GM21786 (cell line): Measurements from ENCODE around the gene PREB.

ENCODE experiments used
- ATAC-seq: cut with Tn5 transposase; IDR thresholded peaks from one replicate; pipeline ENCODE4 v1.9.1; 2021; ENCODE audit not compliant: unreplicated experiment

Gene PREB

DNA sequence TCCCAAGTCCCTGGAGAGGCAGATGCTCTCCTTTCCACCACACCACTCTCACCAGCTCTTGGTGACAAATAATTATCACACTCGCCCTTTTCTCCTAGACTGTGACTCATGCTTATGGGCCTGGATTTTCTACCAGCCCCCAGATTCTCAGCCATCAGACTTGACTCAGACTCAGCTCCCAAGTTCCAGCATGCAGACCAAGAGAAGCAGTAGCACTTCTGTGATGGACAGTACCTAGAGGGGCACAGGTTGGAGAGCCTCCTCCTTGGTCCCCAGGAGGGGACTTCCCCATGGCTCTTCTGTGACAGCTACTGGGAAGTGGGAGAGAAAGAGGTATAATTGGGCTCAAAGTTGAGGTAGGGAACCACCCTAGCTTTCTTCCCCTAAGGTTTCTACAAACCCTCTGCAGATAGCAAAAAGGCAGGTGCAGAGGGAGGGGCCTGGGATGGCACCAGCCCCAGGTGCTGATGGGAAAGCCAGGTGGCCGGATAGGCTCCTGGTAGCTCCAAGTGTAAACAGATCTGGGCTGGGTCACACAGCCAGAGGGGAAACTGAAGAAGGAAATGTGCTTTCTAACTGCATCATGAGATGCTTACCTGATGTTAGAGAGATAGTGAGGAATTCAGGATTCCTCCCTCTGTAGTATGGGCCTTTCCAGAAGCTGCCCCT lies 18.5 kb upstream of the PREB start:
- no peak for ATAC-seq

DNA sequence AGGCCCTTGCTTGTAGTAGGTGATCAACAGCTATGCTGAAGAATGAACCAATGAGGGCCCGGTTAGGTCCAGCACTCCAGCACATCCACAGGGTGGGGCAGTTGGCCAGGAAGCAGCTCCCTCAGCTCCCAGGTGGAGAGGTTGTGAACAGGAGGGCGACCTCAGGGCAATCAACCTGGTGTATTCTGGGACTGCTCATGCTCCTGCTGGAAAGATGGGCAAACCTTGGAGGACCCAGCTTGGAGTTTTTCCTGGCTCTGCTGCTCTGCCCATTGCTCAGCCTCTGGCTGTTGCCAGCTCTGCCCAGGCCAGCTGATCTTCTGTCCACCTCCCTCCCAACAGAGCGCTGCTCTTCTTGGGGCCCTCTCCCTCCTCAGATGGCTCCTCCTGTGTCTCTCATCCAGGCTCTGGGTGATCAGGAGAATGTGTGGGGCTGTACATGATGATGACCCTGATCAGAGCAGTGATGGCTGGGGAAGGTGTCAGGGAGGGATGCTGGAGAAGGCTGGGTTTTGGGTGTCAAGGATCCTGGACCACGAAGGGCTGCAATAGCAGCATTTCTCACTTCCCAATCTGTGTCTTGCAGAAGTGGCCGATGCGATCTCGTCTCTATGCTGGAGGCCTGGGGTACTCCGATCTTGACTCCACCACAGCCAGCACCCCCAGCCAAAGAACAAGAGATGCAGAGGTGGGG lies 17.8 kb upstream of the PREB start:
- ATAC-seq: no peak

DNA sequence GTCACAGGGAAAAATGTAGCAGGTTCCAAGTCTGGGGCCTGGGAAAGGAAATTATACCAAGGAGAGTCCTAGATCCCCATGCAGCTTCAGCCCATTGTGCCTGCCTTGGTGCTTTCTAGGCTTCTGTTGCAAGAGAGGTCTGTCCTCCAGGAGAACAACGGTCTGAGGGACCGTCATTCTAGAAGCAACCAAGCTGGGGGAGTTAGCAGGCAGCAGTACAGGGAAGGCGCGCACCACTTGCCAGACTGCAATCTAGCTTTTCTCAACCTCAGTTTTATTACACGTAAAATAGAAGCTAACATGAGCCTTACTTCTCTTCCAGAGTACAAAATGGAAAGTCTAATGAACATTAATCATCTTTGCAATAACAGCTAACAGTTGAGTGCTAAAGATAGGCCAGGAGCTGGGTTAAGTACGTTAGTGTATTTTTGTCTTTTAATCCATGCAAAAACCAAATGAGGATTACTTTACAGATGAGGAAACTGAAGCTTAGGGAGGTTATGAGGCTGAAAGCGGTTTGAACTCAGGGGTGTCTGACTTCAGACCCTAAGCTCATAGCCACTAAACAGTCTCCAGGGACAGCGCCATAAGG lies 16.3 kb upstream of the PREB start:
- ATAC-seq: no peak

DNA sequence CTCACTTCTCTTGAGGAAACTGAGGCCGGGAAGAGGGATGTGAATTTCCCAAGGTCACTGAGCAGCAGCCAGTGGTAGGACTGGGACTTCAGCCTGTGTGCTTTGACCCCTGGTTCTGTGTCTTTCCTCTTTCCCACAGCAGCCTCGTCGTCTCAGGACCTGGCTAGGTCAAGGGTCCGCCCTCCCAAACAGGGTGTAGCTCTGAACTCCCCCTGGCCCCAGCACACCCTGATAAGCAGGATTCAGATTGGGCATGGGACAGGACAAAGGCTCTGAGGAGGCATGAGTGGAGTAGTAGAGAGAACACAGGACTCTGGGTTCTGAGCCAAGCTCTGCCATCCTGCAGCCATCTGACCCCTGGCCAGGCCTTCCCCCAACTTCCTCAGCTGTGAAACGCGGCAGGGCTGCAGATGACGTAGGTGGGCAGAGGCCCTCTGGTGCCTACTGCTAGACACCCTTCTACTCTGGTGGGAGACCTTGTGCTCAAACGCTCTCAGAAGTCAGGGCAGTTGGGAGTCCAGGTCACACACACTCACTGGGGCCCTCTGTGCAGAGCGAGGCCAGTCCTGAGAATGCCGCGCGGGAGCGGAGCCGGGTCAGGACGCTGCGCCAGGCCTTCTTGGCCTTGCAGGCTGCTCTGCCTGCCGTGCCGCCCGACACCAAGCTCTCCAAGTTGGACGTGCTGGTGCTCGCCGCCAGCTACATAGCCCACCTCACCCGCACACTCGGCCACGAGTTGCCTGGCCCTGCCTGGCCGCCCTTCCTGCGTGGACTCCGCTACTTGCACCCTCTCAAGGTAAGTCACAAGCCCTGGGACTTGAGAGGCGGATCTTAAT lies 15.4 kb upstream of the PREB start:
- no peak for ATAC-seq

DNA sequence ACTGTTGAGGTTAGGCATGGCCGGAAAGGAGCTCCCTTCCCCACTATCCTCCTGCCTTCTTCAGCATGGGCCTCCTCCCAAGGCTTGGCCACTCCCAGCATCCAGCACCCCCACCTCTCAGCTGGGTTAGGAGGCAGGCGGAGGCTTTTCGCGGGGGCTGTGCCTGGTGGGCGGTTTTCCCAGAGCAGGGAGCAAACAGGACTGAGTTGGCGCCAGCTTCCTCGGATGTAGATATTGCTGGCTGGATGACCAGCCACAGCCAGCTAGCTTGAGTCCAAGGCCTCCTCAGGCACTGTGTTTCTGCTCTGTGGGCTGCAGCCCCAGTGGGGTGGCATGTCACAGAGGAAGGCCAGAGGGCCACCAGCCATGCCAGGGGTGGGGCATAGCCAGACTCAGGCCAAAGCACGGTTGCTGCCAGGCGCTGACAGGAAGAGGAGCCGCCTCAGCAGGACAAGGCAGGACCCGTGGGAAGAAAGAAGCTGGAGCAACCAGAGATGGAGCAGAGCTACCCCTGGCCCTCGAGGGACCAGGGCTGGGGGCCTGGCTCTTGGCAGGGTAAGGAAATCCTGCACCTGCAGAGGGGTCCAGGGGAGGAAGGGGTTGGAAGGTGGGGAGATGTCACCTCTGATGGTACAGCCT lies 14.5 kb upstream of the PREB start, which contains the start of gene TCF23:
Gene TCF23 (plus strand): TSS at position 204 of the 639 bp plus-strand sequence. CDS start 130 bp downstream, at position 334.
- no peak for ATAC-seq

DNA sequence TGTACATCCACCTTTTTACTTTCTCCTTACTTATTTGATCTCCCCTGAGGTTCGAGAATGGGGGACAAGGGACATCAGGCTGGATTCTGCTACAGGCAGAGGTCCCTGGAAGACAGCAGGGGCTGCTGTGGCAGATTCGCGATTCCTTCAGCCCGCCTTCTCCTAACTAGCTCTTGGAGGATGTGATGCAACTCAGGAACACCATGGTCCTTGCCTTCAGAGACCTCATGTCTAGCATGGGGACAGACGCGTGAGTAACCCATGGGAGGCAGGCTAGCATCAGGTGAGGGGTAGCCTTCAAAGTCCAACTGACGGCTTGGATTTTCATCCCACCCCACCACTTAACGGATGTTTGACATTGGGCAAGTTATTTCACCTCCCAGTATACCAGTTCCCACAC lies 13.5 kb upstream of the PREB start:
- no peak for ATAC-seq

DNA sequence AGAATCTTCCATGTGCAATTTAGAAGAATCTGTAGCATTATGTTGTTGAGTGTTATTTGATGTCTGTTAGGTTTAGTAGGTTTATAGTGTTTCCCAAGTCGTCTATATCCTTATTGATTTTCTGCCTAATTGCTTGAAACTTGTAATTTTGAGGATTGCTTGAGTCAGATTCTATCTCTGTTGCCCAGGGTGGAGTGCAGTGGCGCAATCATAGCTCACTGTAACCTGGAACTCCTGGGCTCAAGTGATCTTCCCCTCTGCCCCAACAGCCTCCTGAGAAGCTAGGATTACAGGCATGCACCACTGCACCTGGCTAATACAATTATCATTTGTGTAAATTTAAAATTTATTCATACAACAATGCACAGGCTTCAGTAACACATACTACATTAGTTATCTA lies 11.2 kb upstream of the PREB start:
- ATAC-seq: no peak

DNA sequence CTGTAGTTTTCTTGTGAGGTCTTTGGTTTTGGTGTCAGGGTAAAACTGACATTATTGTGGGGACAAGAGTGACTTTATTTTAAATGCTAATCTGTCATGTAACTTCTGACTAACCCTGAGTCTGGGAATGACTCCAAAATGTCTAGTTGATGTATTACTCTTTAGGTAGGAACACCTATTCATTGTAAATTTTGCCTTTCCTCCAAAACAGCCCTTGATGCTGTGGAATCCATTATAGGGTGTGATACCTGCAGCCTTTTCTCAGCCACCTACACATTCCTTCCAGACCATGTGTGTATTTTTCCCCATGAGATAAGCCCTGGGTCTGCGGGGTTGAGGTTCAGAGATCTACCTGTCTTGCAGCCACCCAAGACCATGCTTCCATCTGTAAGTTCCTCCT lies 8.8 kb upstream of the PREB start:
- ATAC-seq: no peak

DNA sequence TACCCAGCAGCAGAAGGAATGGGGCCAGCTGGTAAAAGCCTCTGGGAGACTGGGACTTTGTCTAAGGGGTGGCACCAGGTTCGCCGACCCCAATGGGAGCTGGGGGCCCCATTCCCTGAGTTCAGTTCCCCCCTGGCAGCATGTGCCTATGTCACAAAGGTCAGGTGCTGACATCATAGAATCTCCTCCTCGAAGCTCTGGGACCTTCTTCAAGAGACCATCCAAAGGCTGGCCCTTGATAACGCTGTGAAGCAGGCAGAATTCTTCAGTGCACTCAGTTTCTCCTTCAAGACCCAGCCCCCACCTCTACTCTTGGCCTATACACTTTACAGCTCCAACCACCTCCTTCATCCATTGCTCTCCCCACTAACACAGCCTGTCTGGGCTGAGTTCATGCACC lies 4.9 kb upstream of the PREB start, which contains the start of gene PRR30:
Gene PRR30 (minus strand): TSS at position 101 of the 400 bp plus-strand sequence. CDS start 1,081 bp downstream, outside the sequence.
- no peak for ATAC-seq

DNA sequence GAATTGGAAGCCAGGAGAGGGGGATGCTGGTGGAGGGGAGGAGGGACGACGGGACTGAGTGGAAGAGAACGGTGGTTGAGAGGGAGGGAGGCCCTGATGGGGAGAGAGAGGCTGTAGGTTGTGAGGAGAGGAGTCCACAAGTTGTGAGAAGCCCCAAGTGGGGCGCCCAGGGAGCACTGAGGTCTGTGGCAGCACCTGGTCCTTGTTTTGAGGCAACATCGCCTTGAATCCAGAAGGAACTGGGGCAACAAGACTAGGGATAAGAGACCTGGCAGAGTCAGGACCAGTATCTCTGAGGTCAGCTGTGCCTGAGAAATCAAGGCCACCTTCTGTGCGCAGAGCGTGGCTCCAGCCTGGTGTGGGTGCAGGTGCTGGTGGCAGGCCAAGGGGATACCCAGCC lies 3.7 kb upstream of the PREB start:
- ATAC-seq: no peak

DNA sequence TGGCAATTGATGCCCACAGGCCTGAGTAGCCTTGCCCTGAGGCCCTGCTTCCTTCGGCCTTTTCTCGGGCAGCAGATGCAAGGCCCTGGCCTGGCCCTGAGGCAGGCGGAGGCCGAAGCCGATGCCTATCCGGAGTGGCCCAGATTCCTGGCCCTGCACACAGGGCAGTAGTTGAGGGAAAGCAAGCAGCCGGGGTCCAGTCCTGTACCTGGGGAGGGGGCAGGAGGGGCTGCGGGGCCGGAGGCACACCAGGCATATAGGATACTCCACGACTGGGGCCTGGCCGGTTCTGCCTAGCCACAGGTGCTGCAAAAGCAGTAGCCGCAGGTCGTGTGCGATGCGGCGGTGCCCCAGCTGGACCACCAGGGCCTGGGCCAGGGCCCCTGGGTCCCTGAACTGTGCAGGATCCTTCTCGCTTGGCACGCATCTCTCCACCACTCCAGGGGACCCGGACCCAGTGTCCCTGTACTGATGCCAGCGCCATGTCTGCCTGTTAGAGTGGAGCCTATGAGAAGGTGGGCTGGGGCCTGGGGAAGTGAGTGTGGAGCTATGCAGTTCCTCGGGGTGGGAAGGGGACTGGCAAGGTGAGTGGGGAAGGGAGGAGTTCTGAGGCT lies 3.0 kb upstream of the PREB start:
- ATAC-seq: no peak

DNA sequence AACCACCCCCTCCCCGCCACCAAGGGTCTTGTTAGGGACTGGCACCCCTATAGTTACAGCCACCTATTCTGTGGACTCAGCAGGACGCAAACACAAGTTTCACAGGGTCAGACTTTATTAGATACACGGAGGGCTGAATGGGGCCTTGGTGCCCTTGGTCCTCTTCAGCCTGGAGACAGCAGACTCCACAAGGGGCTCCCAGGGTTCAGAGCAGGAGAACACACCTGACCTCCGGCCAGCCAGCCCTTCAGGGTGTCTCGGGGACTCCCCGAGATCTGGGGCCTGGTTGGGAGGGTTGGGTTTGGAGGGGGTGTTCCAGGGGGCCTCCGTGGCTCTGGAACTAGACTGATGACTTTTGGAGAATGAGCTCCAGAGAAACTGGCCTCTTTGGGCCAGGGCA lies 2.3 kb upstream of the PREB start:
- ATAC-seq: no peak

DNA sequence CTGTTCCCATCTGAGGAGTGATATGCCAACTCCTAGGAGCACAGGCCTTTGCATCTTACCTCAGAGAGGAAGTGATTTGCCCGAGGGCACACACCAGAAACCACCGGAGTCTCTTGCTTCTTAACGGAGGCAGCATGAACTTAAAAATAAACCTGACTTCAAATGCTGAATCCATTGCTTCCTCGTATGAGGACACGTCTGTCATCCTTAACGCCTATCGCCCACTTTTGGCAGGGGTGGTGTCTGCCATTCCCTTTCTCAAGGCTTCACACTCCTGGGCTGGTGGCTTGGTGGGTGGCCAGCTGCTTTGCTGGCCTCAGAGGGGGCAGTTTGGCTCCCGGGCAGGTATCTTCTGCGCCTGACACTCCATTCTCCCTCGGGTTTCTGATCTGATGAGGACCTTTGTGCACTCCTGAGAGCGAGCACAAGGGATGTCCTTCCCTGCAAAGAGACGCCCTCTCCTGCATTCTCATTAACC lies 1.1 kb upstream of the PREB start:
- no peak for ATAC-seq

DNA sequence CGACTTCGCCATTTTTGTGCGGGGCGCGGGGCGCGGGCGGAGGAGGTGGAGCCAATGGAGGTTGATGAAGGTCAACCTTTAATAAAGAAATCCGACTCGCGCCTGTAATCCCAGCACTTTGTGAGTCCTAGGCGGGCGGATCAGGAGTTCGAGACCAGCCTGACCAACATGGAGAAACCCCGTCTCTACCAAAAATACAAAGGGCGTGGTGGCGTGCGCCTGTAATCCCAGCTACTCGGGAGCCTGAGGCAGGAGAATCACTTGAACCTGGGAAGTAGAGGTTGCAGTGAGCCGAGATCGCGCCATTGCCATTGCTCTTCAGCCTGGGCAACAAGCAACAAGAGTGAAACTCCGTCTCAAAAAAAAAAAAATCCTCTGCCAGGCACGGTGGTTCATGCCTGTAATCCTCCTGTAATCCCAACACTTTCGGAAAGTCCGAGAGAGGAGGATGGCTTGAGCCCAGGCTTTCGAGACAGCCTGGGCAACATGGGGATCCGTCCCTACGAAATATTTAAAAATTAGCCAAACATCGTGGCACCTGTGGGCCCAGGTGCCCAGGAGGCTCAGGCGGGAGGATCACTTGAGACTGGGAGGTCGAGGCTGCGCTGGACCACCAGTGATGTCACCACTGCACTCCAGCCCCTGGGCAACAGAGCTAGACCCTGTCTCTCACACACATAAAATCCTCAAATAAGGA lies 493 bp upstream of the PREB start:
- ATAC-seq: no peak

DNA sequence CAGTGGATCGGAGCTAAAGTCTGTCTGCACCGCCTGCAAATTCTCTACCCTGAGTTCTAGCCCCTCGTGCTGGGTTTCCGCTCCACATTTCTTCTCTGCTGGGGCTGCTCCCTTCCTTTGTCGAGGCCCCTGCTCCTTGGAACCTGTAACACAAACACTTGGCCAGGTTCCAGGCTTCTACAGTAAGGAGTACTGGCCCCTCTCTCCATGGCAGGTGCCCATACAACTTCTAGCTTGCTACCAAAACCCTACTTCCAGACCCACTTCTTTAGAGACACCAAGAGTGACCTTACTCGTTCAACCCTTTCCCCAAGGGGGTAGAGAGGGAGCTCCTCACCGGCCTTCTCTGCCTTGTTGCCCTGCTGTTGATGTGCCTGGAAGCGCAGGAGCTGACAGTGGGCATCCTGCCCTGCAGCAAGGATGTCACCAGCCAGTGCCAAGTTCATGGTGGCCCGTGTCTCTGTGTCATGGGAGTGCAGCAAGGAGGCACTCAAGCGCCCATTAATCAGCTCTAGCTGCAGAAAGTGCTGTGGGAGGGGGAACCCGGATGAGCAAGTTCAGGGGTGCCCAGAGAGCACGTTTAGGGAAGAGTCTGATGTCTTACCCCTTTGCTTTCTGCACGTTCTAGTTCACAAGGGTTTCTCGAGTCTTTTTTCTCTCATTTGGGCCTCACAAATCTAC lies 1.1 kb downstream of the PREB start:
- ATAC-seq: no peak

DNA sequence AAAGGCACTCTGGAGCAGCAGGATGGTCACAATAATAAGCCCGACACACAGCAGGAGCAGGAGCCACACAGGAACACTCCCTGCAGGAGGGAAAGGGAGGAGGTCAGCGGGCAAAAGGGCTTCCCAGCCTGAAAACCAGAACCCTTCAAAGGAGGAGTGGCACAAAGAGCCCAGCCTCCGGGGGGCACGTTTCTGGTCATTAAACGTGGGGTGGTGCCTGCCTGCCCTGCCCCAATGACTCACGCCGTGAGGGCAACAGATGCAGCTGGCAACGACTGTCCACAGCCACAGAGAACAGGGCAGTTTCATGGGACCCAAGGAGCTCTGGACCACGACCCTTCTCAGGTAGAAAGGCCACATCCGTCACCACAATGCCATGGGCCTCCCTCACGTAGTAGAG lies 3.0 kb downstream of the PREB start:
- no peak for ATAC-seq

DNA sequence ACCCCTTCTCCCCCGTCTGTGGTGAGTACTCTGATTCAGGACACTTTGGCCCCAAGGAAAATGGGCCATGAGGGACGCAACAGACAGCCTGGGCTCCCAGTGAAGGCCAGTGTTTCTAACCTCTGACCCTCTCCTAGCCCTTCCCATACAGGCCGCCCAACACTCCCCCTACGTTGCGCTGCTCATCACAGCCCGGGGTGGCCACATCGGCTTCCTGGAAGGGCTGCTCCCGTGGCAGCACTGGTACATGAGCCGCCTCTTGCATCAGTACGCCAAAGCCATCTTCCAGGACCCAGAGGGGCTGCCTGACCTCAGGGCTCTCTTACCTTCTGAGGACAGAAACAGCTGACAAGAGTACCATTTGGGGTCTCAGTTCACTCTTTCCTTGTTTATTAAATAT lies 4.0 kb downstream of the PREB start:
- ATAC-seq: no peak

DNA sequence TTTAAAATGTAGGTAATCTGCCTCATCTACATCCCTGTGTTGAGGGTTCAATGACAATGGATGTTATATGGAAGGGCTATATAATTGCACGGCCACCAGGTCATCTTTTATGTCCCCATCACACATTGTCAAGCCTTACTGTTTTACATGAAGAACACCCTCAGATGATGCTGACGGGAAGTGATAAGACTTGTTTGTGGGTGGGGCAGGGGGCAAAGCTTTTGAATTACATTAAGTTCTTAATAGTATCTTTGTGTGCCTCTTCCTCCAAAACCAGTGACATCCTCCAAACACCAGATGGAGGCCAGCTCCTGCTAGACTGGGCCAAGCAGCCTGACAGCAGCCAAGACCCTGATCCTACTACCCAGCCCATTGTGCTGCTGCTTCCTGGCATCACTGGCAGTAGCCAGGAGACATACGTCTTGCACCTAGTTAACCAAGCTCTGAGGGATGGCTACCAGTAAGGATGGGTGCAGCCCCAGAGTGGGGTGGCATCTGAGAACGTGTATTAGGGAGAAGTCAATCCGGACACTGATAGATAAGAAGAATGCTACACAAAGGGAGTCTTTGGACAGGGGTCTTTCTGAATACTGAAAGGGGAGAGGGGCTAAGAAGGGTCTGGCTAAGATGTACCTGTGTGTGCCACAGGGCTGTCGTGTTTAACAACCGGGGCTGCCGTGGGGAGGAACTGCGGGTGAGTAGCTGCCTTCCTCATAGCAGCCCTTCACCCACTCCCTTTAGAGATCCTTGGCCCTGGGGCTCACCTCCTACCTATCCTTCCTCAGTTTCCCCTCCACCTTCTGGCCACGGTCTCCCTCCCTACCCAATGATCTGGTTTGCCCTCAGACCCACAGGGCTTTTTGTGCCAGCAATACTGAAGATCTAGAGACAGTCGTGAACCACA lies 5.5 kb downstream of the PREB start:
- no peak for ATAC-seq
